HFF-Myc (cell line): ENCODE measurements around the gene TTLL5.

Source experiments
- DNase-seq: peaks from one replicate; pipeline ENCODE4 v3.0.0-alpha.2; 2011; ENCODE audit warnings: low read depth; ENCODE audit errors: extremely low read depth
- H3K4me3 ChIP-seq: replicated peaks from 2 replicates; pipeline ENCODE4 v1.5.1; 2011; ENCODE audit warnings: low read depth, mild to moderate bottlenecking, control low read depth, low read length
- TF ChIP-seq, protein P1 (sequence below): IDR thresholded peaks from 2 replicates; pipeline ENCODE4 v1.5.1; 2012; ENCODE audit warnings: mild to moderate bottlenecking, low read depth, low read length, control low read depth; ENCODE audit errors: missing control alignments

The TTLL5 gene

DNA sequence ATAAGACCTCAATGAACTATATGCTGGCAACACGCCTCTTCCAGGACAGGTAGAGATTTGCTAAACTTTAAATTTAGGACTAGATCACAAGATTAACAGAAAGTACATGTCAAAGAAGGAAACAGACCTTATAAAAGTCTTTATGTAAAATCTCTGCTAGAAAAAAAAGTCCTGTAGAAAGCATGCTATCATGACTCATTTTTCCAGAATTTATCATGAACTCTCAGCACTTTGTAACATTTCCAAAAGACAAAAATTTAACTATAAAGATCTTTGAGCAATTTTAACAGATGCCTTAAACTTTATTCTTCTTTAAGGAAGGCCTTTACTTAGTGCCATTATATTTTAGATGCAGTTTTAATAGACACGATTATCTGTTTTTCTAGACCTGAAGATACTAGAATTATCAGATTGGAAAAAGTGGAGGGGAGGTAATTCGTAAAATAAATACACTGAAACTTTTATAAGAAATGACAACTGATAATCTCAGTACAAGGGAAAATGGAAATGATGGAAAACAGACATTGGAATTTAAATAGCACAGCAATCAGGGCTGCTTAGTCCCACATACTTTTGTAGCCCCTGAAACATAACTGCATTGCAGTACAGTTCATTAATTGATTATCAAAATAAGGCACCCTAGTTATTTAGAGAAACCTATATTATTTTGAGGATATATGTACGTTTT is 92.0 kb downstream of the TTLL5 start:
- no peak for DNase-seq
- TF ChIP-seq, protein P1, sequence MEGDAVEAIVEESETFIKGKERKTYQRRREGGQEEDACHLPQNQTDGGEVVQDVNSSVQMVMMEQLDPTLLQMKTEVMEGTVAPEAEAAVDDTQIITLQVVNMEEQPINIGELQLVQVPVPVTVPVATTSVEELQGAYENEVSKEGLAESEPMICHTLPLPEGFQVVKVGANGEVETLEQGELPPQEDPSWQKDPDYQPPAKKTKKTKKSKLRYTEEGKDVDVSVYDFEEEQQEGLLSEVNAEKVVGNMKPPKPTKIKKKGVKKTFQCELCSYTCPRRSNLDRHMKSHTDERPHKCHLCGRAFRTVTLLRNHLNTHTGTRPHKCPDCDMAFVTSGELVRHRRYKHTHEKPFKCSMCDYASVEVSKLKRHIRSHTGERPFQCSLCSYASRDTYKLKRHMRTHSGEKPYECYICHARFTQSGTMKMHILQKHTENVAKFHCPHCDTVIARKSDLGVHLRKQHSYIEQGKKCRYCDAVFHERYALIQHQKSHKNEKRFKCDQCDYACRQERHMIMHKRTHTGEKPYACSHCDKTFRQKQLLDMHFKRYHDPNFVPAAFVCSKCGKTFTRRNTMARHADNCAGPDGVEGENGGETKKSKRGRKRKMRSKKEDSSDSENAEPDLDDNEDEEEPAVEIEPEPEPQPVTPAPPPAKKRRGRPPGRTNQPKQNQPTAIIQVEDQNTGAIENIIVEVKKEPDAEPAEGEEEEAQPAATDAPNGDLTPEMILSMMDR = no peak

DNA sequence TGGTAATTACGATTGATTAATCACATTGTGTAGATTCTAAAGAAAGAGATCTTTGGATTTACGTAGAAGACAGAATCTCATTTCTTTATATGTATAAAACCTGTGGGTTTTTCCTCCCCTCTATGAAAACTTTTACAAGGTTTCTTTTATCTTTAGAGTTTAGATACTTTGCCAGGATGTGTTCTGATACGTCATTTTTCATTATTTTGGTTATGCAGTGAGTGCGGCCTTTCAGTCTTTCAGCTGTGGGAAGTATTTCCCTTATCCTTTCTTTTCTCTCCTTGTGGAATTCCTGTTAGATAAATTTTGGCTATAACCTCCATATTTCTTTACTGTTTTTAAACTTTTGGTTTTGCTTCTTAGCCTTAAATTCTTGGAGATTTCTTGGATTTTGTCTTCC is 92.7 kb downstream of the TTLL5 start:
- no peak for DNase-seq
- no peak overlapping the region for H3K4me3 ChIP-seq
- TF ChIP-seq, protein P1 = no peak

More for the DNA sequence above, 92.0 kb downstream of the TTLL5 start:
- H3K4me3 ChIP-seq = no peak overlapping the region

DNA sequence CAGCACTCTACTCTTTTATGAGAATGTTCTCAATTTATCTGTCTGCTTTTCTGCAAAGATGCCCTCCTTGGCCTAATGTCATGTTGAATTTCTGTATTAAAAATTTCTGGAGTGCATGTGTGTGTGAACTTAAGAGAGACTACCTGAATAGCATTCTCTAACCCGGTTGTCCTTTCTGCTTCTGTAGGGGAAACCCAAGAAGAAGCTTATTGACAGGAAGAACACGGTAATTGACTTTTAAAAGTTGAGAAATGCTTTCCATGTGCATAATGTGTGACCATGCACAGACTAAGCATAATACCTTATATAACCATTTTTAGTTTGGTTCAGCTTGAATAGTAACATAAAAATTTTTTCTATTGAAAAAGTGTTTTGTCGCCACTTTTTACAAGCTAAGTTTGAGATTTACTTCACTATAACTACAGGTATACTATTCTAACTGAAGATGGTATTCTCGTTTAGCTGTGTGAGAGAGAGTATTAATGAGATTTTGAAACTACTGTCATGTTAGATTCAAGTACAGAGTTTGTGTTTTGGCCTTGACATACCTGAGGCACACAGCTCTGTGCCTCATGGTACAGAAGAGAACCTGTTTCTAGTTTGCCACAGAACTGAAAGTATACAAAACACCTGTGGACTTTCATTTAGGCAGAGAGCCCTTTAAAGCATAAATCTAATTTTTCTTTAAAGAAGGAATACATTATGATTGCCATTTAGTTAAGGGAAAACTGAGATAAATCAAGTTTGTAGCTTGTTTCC is 96.8 kb downstream of the TTLL5 start:
- no peak for DNase-seq
- TF ChIP-seq, protein P1 = no peak

DNA sequence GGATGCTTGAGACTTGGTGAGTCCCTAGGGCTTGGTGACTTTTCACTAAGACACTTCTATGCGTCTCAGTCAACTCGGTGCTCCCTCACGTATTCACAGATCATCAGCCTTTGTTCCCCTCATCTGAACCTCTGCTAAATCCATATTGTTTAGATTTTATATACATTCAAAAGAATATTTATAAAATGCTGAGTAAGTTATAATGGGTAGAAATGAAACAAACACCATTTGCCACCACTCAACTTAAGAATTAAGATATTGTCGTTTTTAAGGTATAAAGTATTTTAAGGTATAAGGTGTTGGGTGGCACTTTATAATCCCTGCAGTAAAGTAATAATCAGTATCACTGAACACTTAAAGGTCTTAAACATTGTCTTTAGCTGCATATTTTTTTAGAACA is 103.0 kb downstream of the TTLL5 start:
- no peak for DNase-seq
- TF ChIP-seq, protein P1 = no peak
- H3K4me3 ChIP-seq = no peak overlapping the region

More for the DNA sequence above, 96.8 kb downstream of the TTLL5 start:
- no peak overlapping the region for H3K4me3 ChIP-seq

DNA sequence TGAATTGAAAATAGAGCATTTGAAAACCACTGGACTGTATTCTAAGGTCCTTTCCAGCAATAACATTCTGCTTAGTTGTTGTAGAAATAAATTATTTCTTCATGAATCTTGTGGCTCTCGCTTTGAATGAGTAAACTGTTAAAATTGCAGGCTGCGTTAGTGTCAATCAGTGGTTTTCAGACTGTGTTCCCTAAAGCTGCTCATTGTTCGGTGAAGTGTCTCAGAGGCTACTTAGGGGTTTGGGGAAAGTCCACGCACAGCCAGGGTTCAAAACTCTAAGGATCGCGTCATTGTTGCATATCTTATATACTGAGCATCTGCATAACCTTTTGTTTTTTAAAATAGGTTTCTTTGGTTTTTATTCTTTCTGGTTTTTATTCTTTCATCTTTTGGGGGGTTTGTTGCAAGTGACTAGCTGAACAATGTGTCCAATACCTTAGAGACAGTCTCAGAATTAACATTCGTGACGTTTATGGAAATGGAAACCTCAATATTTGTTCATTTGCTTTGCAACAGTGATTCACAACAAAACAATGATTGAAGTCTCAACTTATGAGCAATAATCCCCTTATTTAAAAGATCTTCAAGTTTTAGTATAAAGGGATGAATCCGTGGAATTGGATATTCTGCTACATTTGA is 108.1 kb downstream of the TTLL5 start:
- TF ChIP-seq, protein P1 = no peak
- H3K4me3 ChIP-seq = no peak overlapping the region
- DNase-seq = no peak

DNA sequence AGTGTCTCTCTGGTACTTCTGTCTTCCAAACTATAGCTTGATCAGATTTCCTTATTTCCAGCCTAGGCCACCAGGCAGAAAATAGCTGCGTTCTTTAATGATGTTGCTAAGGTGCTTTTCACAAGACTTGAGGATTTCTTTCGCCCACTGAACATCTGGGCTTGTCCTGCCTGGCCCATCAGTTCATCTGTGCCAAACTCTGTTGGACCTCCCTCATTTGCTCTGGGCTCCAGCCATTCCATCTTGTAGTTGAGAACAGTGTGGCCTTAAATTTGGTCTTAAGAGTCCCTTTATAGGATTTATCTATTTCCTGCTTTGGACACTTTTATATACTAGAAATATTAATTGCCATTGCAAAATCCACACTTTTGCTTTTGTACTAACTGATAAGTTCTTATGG is 109.6 kb downstream of the TTLL5 start:
- DNase-seq = no peak
- TF ChIP-seq, protein P1 = no peak

More for the DNA sequence above, 109.6 kb downstream of the TTLL5 start:
- H3K4me3 ChIP-seq = no peak overlapping the region
